H9 (cell line): ENCODE results near the gene S100A4. TPM values are rescaled to one million over a fixed set of nuclear protein-coding genes. Genes with fewer than 3 reads are reported as not detected.

Source experiments
- DNase-seq: peaks from one replicate; pipeline ENCODE4 v3.0.0-alpha.2; 2017
- H2AFZ ChIP-seq: one replicate; pipeline ENCODE4 v1.6.1; 2013; ENCODE audit warnings: mild to moderate bottlenecking, low read length, control low read depth, moderate library complexity
- H2AK5ac ChIP-seq: 2 replicates; pipeline ENCODE4 v1.6.1; 2013; ENCODE audit warnings: low read length, control low read depth, mixed read lengths; ENCODE audit not compliant: insufficient read length
- H2BK120ac ChIP-seq: one replicate; pipeline ENCODE4 v1.6.1; 2013; ENCODE audit warnings: low read depth, mild to moderate bottlenecking, low read length, control low read depth, inconsistent platforms; ENCODE audit not compliant: poor library complexity, severe bottlenecking
- H2BK12ac ChIP-seq: 2 replicates; pipeline ENCODE4 v1.6.1; 2013; ENCODE audit warnings: low read length, control low read depth, mixed read lengths, low read depth; ENCODE audit not compliant: insufficient read length
- H2BK15ac ChIP-seq: 2 replicates; pipeline ENCODE4 v1.6.1; 2013; ENCODE audit warnings: low read depth, low read length, control low read depth
- H2BK20ac ChIP-seq: one replicate; pipeline ENCODE4 v1.6.1; 2013; ENCODE audit warnings: low read depth, mild to moderate bottlenecking, low read length, control low read depth, inconsistent platforms; ENCODE audit not compliant: poor library complexity, severe bottlenecking
- H2BK5ac ChIP-seq: 2 replicates; pipeline ENCODE4 v1.6.1; 2013; ENCODE audit warnings: low read length, control low read depth, mixed read lengths; ENCODE audit not compliant: insufficient read length
- H3K14ac ChIP-seq: 2 replicates; pipeline ENCODE4 v1.6.1; 2013; ENCODE audit warnings: low read length, control low read depth; ENCODE audit not compliant: insufficient read depth
- H3K18ac ChIP-seq: 2 replicates; pipeline ENCODE4 v1.6.1; 2013; ENCODE audit warnings: low read depth, mild to moderate bottlenecking, mixed read lengths, low read length, control low read depth; ENCODE audit not compliant: insufficient read length
- H3K23ac ChIP-seq: 2 replicates; pipeline ENCODE4 v1.6.1; 2013; ENCODE audit warnings: low read length, control low read depth, mixed read lengths, low read depth; ENCODE audit not compliant: insufficient read length
- H3K23me2 ChIP-seq: 2 replicates; pipeline ENCODE4 v1.6.1; 2013; ENCODE audit warnings: low read depth, mild to moderate bottlenecking, mixed read lengths, low read length, control low read depth; ENCODE audit not compliant: insufficient read length, poor library complexity, severe bottlenecking
- H3K27ac ChIP-seq: 2 replicates; pipeline ENCODE4 v1.5.1; 2013; ENCODE audit warnings: low read length, control low read depth, mixed read lengths, low read depth; ENCODE audit not compliant: insufficient read length
- H3K27me3 ChIP-seq: 2 replicates; pipeline ENCODE4 v1.6.1; 2013; ENCODE audit warnings: low read length, control low read depth, inconsistent platforms; ENCODE audit not compliant: insufficient read depth
- H3K4ac ChIP-seq: 2 replicates; pipeline ENCODE4 v1.6.1; 2013; ENCODE audit warnings: low read depth, mild to moderate bottlenecking, control low read depth, inconsistent platforms, low read length, moderate library complexity
- H3K4me1 ChIP-seq: 2 replicates; pipeline ENCODE4 v1.6.1; 2013; ENCODE audit warnings: low read length, control low read depth, inconsistent platforms; ENCODE audit not compliant: insufficient read depth
- H3K4me2 ChIP-seq: 2 replicates; pipeline ENCODE4 v1.6.1; 2013; ENCODE audit warnings: low read length, control low read depth, mixed read lengths; ENCODE audit not compliant: insufficient read length, insufficient read depth
- H3K56ac ChIP-seq: 2 replicates; pipeline ENCODE4 v1.6.1; 2013; ENCODE audit warnings: low read depth, mild to moderate bottlenecking, mixed read lengths, low read length, control low read depth; ENCODE audit not compliant: insufficient read length
- H3K79me1 ChIP-seq: 2 replicates; pipeline ENCODE4 v1.6.1; 2013; ENCODE audit warnings: low read depth, mild to moderate bottlenecking, moderate library complexity, low read length, control low read depth, inconsistent platforms; ENCODE audit not compliant: insufficient read depth, poor library complexity, severe bottlenecking
- H3K79me2 ChIP-seq: 2 replicates; pipeline ENCODE4 v1.6.1; 2013; ENCODE audit warnings: low read length, control low read depth, inconsistent platforms; ENCODE audit not compliant: insufficient read depth
- H3K9ac ChIP-seq: 2 replicates; pipeline ENCODE4 v1.6.1; 2013; ENCODE audit warnings: low read length, control low read depth, mixed read lengths; ENCODE audit not compliant: insufficient read length; ENCODE audit errors: extremely low read depth
- H3K9me3 ChIP-seq: one replicate; pipeline ENCODE4 v1.6.1; 2013; ENCODE audit warnings: low read depth, low read length, inconsistent platforms; ENCODE audit not compliant: control insufficient read depth
- H3T11ph ChIP-seq: one replicate; pipeline ENCODE4 v1.6.1; 2013; ENCODE audit warnings: mild to moderate bottlenecking, low read length, control low read depth, inconsistent platforms
- H4K20me1 ChIP-seq: one replicate; pipeline ENCODE4 v1.6.1; 2013; ENCODE audit not compliant: control insufficient read depth, insufficient read length, insufficient read depth
- H4K5ac ChIP-seq: 2 replicates; pipeline ENCODE4 v1.6.1; 2013; ENCODE audit warnings: low read depth, mild to moderate bottlenecking, mixed read lengths, low read length, control low read depth; ENCODE audit not compliant: insufficient read length
- H4K8ac ChIP-seq: replicated peaks from 2 replicates; pipeline ENCODE4 v1.6.1; 2013; ENCODE audit warnings: low read length, control low read depth, mixed read lengths, low read depth; ENCODE audit not compliant: insufficient read length
- H4K91ac ChIP-seq: 2 replicates; pipeline ENCODE4 v1.6.1; 2013; ENCODE audit warnings: low read depth, mild to moderate bottlenecking, moderate library complexity, mixed read lengths, low read length, control low read depth; ENCODE audit not compliant: insufficient read length
- H3K27ac Mint-ChIP-seq, 3 experiments: 2 replicates in 2 of 3; 3 replicates in 1 of 3; pipeline ENCODE4 v1.8.0; 2020 to 2021; ENCODE audit warnings: mixed read lengths in 3 of 3, mild to moderate bottlenecking in 1 of 3, moderate library complexity in 1 of 3
- H3K27me3 Mint-ChIP-seq: 2 replicates; pipeline ENCODE4 v1.8.0; 2021; ENCODE audit warnings: low read depth, mild to moderate bottlenecking, moderate library complexity, mixed read lengths
- H3K36me3 Mint-ChIP-seq, 3 experiments: 2 replicates in 2 of 3; 3 replicates in 1 of 3; pipeline ENCODE4 v1.8.0; 2020 to 2021; ENCODE audit warnings: low read depth in 3 of 3, mixed read lengths in 3 of 3; ENCODE audit not compliant: insufficient read depth in 1 of 3
- H3K4me1 Mint-ChIP-seq, 2 experiments: 2 replicates each; pipeline ENCODE4 v1.8.0; 2020; ENCODE audit warnings: mixed read lengths in 2 of 2
- H3K4me3 Mint-ChIP-seq, 2 experiments: 2 replicates in 1 of 2; 3 replicates in 1 of 2; pipeline ENCODE4 v1.8.0; 2020 to 2021; ENCODE audit warnings: mild to moderate bottlenecking in 2 of 2, mixed read lengths in 2 of 2, moderate library complexity in 1 of 2
- H3K9me3 Mint-ChIP-seq, 2 experiments: 2 replicates in 1 of 2; 3 replicates in 1 of 2; pipeline ENCODE4 v1.8.0; 2020; ENCODE audit warnings: mild to moderate bottlenecking in 2 of 2, mixed read lengths in 2 of 2, moderate library complexity in 1 of 2
- CTCF ChIP-seq: fragments of 200-600 bp; sonication (generic); conservative IDR thresholded peaks from 3 replicates; pipeline ENCODE4 v1.8.0; 2021; ENCODE audit warnings: antibody characterized with exemption, mild to moderate bottlenecking
- WGBS: extraction: QIAGEN DNeasy Blood & Tissue Kit; methylation state at CpG from one replicate; pipeline ENCODE4 v1.1.7; 2013; ENCODE audit warnings: missing lambda C conversion rate, low lambda C conversion rate, mixed read lengths; ENCODE audit not compliant: insufficient read length; ENCODE audit errors: extremely low coverage; 5-methylcytosine and 5-hydroxymethylcytosine counted together
- total RNA-seq: library from RNA; stranded (reverse); gene quantifications from 2 replicates; pipeline ENCODE4 v1.2.1, GENCODE V29; 2021

S100A4 gene
- total RNA-seq, 1 experiment from 2014 or later, result 9.0 TPM

GRCh38 chr1:153531638-153532037, 14.0 kb downstream of the S100A4 start:
- Histone ChIP-seq H2BK120ac (no peak overlapping the region), H3K4ac (no peak overlapping the region), H3K27ac (no peak overlapping the region), H4K5ac (no peak overlapping the region), H3K23me2 (no peaks in the 10 kb centered on the region), H2AFZ (no peak overlapping the region), H4K8ac (no peak overlapping the region), H3K9me3 (no peaks in the 10 kb centered on the region), H2BK20ac (no peak overlapping the region), H3K14ac (no peak overlapping the region), H3T11ph (no peak overlapping the region), H3K18ac (no peak overlapping the region), H2BK12ac (no peak overlapping the region), H3K4me1 (peaks cover 5% of the 10 kb centered on the region; the same call in 1 of the 2 replicates), H3K23ac (no peak overlapping the region), H2BK15ac (no peak overlapping the region), H3K79me1 (no peaks in the 10 kb centered on the region), H3K27me3 (no peaks in the 10 kb centered on the region; the same call in 1 of the 2 replicates), H4K20me1 (no peaks in the 10 kb centered on the region), H3K9ac (no peak overlapping the region), H4K91ac (no peak overlapping the region), H3K56ac (no peak overlapping the region), H2AK5ac (no peak overlapping the region), H3K79me2 (no peaks in the 10 kb centered on the region), H2BK5ac (no peak overlapping the region), H3K4me2 (no peak overlapping the region)
- WGBS, result no CpG with 5 or more reads among the region's 3 CpGs
- no peaks in the 10 kb centered on the region for H3K36me3 Mint-ChIP-seq
- TF ChIP-seq CTCF, result no peak
- peaks cover 6% of the 10 kb centered on the region for H3K27me3 Mint-ChIP-seq
- no peaks in the 10 kb centered on the region for H3K9me3 Mint-ChIP-seq
- H3K4me1 Mint-ChIP-seq, result peaks cover 38 to 41% of the 10 kb centered on the region in 2 experiments
- peak overlapping the region in 1 of 3 experiments; percentile 77; a peak in 1 of 7 replicates for H3K27ac Mint-ChIP-seq
- DNase-seq, result no peak
- H3K4me3 Mint-ChIP-seq, result no peak overlapping the region
